ENCODE data around the gene CUL9.

GRCh38 chr6:43258807-43259686, 77.1 kb downstream of the CUL9 start:
- TF ChIP-seq, protein P1, sequence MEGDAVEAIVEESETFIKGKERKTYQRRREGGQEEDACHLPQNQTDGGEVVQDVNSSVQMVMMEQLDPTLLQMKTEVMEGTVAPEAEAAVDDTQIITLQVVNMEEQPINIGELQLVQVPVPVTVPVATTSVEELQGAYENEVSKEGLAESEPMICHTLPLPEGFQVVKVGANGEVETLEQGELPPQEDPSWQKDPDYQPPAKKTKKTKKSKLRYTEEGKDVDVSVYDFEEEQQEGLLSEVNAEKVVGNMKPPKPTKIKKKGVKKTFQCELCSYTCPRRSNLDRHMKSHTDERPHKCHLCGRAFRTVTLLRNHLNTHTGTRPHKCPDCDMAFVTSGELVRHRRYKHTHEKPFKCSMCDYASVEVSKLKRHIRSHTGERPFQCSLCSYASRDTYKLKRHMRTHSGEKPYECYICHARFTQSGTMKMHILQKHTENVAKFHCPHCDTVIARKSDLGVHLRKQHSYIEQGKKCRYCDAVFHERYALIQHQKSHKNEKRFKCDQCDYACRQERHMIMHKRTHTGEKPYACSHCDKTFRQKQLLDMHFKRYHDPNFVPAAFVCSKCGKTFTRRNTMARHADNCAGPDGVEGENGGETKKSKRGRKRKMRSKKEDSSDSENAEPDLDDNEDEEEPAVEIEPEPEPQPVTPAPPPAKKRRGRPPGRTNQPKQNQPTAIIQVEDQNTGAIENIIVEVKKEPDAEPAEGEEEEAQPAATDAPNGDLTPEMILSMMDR (IDR thresholded peaks at IDR 0.05): no peak
- TF ChIP-seq POLR2A (IDR thresholded peaks at IDR 0.05): no peak
